Measurements from ENCODE around the gene PLEKHH1.

DNA sequence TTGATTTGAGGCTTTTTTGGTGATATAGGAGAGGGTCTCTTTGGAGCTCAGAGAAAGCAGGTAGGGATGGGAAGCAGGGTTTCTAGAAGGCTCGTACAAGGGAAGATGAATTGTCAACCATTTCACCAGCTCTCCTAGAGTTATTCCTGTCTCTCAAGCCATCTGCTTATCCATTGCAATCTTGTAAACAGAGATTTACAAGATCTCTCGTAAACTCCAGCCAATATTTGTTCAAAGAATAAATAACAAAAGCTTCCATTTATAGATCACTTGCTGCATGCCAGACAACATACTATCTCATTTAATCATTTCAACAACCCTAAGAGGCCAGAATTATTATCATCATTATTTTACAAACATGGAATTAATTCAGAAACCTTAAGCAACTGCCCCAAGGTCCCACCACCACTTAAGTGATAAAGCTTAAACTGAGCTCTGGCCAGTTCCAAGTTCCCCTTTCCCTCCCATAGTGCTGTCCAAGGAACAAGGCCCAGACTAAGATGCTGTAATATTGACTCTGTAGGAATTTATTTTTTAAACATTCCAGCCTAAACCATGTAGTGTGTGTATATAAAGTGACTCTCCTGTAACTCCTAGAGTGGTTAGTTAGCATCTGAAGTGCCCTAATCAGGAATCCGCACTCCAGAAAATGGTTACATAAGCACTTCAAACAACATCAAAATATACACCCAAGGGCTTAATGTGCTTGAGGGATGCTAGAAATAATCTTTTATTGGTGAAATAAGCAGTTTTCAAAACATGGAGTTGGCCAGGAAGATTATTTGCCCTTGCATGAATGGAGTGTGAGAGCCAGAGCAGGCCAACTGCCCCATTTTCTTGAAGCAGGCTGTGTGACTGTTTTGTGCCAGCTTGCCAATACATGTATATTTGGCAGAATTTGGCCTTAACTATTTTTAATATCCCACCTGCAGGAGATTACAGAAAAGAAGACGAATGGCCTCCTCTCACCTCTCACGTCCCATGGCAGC, 2.8 kb upstream of the PLEKHH1 start:
- no peak for TF ChIP-seq POLR2A (IDR thresholded peaks at IDR 0.05)
- TF ChIP-seq, protein P1, sequence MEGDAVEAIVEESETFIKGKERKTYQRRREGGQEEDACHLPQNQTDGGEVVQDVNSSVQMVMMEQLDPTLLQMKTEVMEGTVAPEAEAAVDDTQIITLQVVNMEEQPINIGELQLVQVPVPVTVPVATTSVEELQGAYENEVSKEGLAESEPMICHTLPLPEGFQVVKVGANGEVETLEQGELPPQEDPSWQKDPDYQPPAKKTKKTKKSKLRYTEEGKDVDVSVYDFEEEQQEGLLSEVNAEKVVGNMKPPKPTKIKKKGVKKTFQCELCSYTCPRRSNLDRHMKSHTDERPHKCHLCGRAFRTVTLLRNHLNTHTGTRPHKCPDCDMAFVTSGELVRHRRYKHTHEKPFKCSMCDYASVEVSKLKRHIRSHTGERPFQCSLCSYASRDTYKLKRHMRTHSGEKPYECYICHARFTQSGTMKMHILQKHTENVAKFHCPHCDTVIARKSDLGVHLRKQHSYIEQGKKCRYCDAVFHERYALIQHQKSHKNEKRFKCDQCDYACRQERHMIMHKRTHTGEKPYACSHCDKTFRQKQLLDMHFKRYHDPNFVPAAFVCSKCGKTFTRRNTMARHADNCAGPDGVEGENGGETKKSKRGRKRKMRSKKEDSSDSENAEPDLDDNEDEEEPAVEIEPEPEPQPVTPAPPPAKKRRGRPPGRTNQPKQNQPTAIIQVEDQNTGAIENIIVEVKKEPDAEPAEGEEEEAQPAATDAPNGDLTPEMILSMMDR (IDR thresholded peaks at IDR 0.05) = no peak
